Esophagus muscularis mucosa (tissue), 4 donors: ENCODE measurements around the gene MACROD2. TPM values are rescaled to one million over a fixed set of nuclear protein-coding genes. Genes with fewer than 3 reads are reported as not detected.

Source experiments
- DNase-seq: peaks from one replicate; pipeline ENCODE4 v3.0.0-alpha.2; 2017; ENCODE audit errors: extremely low spot score
- H3K27ac ChIP-seq, 4 donors: fragments of 200-600 bp; sonication (generic); replicated peaks in 1 of 4; 1 replicate in 3 of 4; 2 replicates in 1 of 4; pipeline ENCODE4 v1.5.1; 2016 to 2019; ENCODE audit warnings: mild to moderate bottlenecking in 1 of 4
- H3K27me3 ChIP-seq, 4 donors: fragments of 200-600 bp; sonication (generic); one replicate each; pipeline versions ENCODE4 v1.5.1 to v1.6.0; 2016 to 2019
- H3K36me3 ChIP-seq, 4 donors: fragments of 200-600 bp; sonication (generic); one replicate each; pipeline ENCODE4 v1.5.1; 2016 to 2019
- H3K4me1 ChIP-seq, 4 donors: fragments of 200-600 bp; sonication (generic); one replicate each; pipeline ENCODE4 v1.5.1; 2016 to 2019
- H3K4me3 ChIP-seq, 4 donors: fragments of 200-600 bp; sonication (generic); 1 replicate in 2 of 4; 2 replicates in 2 of 4; pipeline ENCODE4 v1.5.1; 2016 to 2019; ENCODE audit warnings: mild to moderate bottlenecking in 4 of 4, moderate library complexity in 1 of 4
- H3K9me3 ChIP-seq, 4 donors: fragments of 200-600 bp; sonication (generic); 1 replicate in 3 of 4; 2 replicates in 1 of 4; pipeline ENCODE4 v1.5.1; 2016 to 2019
- CTCF ChIP-seq, 3 experiments: fragments of 200-600 bp in 2 of 3; fragments of 450-650 bp in 1 of 3; sonication (generic) in 2 of 3; IDR thresholded peaks; one replicate each; pipeline ENCODE4 v1.5.1; 2017 to 2019; ENCODE audit warnings: antibody characterized with exemption in 3 of 3, mild to moderate bottlenecking in 2 of 3, moderate library complexity in 1 of 3
- EP300 ChIP-seq: sonication (generic); formaldehyde crosslinking; IDR thresholded peaks from one replicate; pipeline ENCODE4 v1.6.1; 2017; ENCODE audit warnings: antibody characterized with exemption
- POLR2A ChIP-seq: fragments of 450-650 bp; IDR thresholded peaks from one replicate; pipeline ENCODE4 v1.6.1; 2017; ENCODE audit warnings: antibody characterized with exemption, moderate library complexity, mild to moderate bottlenecking, low read depth
- POLR2AphosphoS5 ChIP-seq, 2 donors: sonication (generic); formaldehyde crosslinking; IDR thresholded peaks; one replicate each; pipeline ENCODE4 v1.6.1; 2017; ENCODE audit warnings: antibody characterized with exemption in 2 of 2
- WGBS: methylation state at CpG from one replicate; pipeline ENCODE4 v1.1.5; 2018; 5-methylcytosine and 5-hydroxymethylcytosine counted together
- intact Hi-C: fragments of 100-400 bp; cut with DNase I; formaldehyde crosslinking; loops from one replicate; pipeline ENCODE4 v1.15.1; 2023
- total RNA-seq, 4 donors: library from RNA; depleted of rRNA; stranded (reverse); fragments of >200 nt; gene quantifications; one replicate each; pipeline versions ENCODE4 v1.1.0 to v1.2.1, GENCODE V29; 2016

The MACROD2 gene
- total RNA-seq, 4 donors from 2014 or later, result 1.4 to 3.6 (median 2.6) TPM

DNA sequence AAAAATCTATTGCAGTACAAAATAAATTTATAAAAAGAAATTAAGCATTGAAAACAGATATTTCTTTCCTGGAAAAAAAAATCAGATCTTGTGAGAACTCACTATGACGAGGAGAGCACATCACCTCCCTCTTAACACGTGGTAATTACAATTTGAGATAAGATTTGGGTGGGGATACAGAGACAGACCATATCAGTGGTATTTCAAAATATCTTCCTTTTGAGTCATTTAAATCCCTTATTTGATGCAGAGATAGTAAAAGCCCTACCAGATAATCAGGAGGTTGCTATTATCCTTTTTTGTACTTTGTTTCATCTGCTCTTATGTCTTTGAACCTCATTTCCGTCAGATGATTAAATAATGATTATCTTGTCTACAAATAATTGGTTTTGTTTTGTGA is 1777.5 kb downstream of the MACROD2 start:
- no peak overlapping the region for H3K27ac ChIP-seq
- no peaks in the 10 kb centered on the region for H3K9me3 ChIP-seq
- intact Hi-C loops, result no loop called here
- H3K4me3 ChIP-seq, result no peak overlapping the region
- no peak for DNase-seq
- TF ChIP-seq POLR2AphosphoS5 (IDR thresholded peaks at IDR 0.05), result no peak
- TF ChIP-seq CTCF (IDR thresholded peaks at IDR 0.05), result no peak
- TF ChIP-seq POLR2A, result no peak
- no peaks in the 10 kb centered on the region for H3K36me3 ChIP-seq
- no peaks in the 10 kb centered on the region for H3K27me3 ChIP-seq
- H3K4me1 ChIP-seq, result no peaks in the 10 kb centered on the region
- 85% methylated on average over 3 of the region's 3 CpGs for WGBS

DNA sequence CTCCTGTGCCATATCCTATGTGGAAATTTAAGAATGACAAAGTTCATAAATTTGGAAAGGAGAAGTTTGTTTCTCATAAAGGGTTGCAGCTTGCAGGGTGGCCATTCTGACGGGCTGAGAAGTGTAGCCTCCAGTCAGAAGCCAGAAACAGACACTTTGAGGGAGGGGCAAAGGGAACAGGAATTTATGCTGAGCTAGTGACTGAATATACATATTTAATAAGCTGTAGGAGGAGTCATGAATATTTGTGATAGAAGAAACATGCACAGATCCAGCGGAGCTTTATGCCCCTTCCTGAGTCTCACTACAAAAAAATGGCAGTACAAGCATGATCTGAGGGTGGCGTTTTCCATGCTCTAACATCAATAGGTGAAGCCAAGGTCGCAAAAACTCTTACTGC is 1779.6 kb downstream of the MACROD2 start:
- H3K4me3 ChIP-seq, result no peak overlapping the region
- H3K9me3 ChIP-seq, result no peaks in the 10 kb centered on the region
- H3K36me3 ChIP-seq, result no peaks in the 10 kb centered on the region
- WGBS, result 91% methylated on average over 4 of the region's 4 CpGs
- H3K4me1 ChIP-seq, result no peaks in the 10 kb centered on the region
- H3K27ac ChIP-seq, result no peak overlapping the region
- no peaks in the 10 kb centered on the region for H3K27me3 ChIP-seq
- no peak for DNase-seq
- intact Hi-C loops, result no loop called here
- TF ChIP-seq CTCF (IDR thresholded peaks at IDR 0.05) (no peak), POLR2AphosphoS5 (IDR thresholded peaks at IDR 0.05) (no peak), EP300 (no peak), POLR2A (no peak)

DNA sequence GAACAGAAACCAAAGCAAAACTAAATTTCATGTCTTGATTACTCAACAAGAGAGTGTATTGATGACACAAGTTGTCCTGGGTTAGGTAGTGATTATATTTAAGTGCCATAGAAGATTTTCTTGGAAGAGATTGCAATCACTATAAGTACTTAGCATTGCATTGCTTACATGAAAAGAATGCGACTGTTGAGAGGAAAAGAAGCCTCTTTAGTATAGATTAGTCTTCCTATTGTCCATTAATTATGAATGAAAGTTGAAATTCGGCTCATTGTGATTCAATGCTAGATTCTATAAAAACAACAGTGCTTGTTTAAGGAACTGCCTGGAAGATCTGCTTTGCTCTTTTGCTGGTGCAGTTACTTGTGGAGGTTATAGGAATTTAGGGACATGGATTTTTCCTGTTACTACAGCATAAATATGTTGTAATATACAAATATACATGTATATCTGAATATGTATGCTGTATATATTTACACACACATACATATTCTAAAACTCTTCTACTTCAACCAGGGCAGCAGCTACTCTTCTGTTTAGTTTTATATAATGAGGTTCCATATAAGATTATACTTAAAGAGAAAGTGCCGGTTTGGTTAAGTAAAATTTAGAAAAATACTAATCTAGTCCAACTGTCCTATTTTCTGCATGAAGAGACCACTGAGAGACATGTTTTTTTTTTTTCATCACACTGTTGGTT is 1781.6 kb downstream of the MACROD2 start:
- no peak overlapping the region for H3K4me3 ChIP-seq
- intact Hi-C loops, result no loop called here
- 83% methylated on average over 3 of the region's 3 CpGs for WGBS

GRCh38 chr20:15784020-15784419 is 1788.7 kb downstream of the MACROD2 start:
- H3K4me3 ChIP-seq, result no peak overlapping the region
- 94% methylated on average over 3 of the region's 3 CpGs for WGBS
- H3K36me3 ChIP-seq, result no peaks in the 10 kb centered on the region
- intact Hi-C loops, result no loop called here
- DNase-seq, result no peak
- no peaks in the 10 kb centered on the region for H3K27me3 ChIP-seq
- no peaks in the 10 kb centered on the region for H3K9me3 ChIP-seq
- H3K4me1 ChIP-seq, result no peaks in the 10 kb centered on the region
- H3K27ac ChIP-seq, result no peak overlapping the region
- no peak for TF ChIP-seq CTCF (IDR thresholded peaks at IDR 0.05)
- TF ChIP-seq POLR2AphosphoS5 (IDR thresholded peaks at IDR 0.05), result no peak
- TF ChIP-seq EP300, result no peak
- no peak for TF ChIP-seq POLR2A

More for the DNA sequence above, 1781.6 kb downstream of the MACROD2 start:
- no peaks in the 10 kb centered on the region for H3K27me3 ChIP-seq
- no peaks in the 10 kb centered on the region for H3K36me3 ChIP-seq
- H3K4me1 ChIP-seq, result no peaks in the 10 kb centered on the region
- H3K9me3 ChIP-seq, result no peaks in the 10 kb centered on the region
- H3K27ac ChIP-seq, result no peak overlapping the region
- TF ChIP-seq POLR2A (no peak), EP300 (no peak), CTCF (IDR thresholded peaks at IDR 0.05) (no peak), POLR2AphosphoS5 (IDR thresholded peaks at IDR 0.05) (no peak)
- no peak for DNase-seq

DNA sequence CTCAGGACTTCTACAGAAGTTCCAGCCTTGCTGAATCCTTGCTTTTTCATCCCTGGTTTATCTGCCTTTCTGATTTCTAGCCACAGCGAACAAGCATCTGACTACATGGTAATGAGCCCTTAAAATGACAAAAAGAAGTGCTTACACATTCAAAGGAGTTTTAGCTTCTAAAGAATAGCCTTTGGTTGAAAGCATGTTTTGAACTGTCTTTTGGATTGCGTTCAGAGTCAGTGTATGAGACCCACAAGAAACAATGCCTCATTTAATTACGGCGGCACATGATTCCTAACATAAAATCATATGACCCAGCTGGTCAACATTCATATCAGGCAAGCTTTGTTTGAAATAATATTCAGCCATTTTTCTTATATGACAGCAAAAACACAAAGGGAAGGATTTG is 1793.8 kb downstream of the MACROD2 start:
- TF ChIP-seq POLR2AphosphoS5 (IDR thresholded peaks at IDR 0.05) (no peak), CTCF (IDR thresholded peaks at IDR 0.05) (no peak), EP300 (no peak), POLR2A (no peak)
- DNase-seq, result no peak
- H3K27ac ChIP-seq, result no peak overlapping the region
- no peaks in the 10 kb centered on the region for H3K4me1 ChIP-seq
- H3K27me3 ChIP-seq, result no peaks in the 10 kb centered on the region
- H3K4me3 ChIP-seq, result no peak overlapping the region
- 66% methylated on average over 4 of the region's 4 CpGs for WGBS
- H3K36me3 ChIP-seq, result no peaks in the 10 kb centered on the region
- no peaks in the 10 kb centered on the region for H3K9me3 ChIP-seq
- intact Hi-C loops, result no loop called here
